SH-SY5Y (cell line): ENCODE measurements around the gene GPHN.

Experiments
- GATA2 ChIP-seq: IDR thresholded peaks from 2 replicates; pipeline ENCODE4 v1.6.1; 2011; ENCODE audit warnings: mild to moderate bottlenecking, low read depth, low read length
- GATA3 ChIP-seq: IDR thresholded peaks from 2 replicates; pipeline ENCODE4 v1.6.1; 2011; ENCODE audit warnings: low read depth, mild to moderate bottlenecking, low read length, moderate library complexity

- TF ChIP-seq GATA2 = no peak
- TF ChIP-seq GATA3 = no peak
These were observed 20.8 kb upstream of the GPHN start for GRCh38 chr14:66487164-66487563.
